GM21390 (cell line): ENCODE results near the gene AFG1L.
"Not testable (repeated sequence)": the region's sequence is repeated elsewhere in the genome, so short reads cannot be mapped to it uniquely, and the experiment has no call there.

Experiments used
- ATAC-seq: cut with Tn5 transposase; IDR thresholded peaks from one replicate; pipeline ENCODE4 v1.9.1; 2021; ENCODE audit not compliant: unreplicated experiment

AFG1L gene

GRCh38 chr6:108507316-108507715, 212.5 kb downstream of the AFG1L start:
- ATAC-seq = no peak

GRCh38 chr6:108510461-108511319, 215.8 kb downstream of the AFG1L start:
- ATAC-seq = no peak

DNA sequence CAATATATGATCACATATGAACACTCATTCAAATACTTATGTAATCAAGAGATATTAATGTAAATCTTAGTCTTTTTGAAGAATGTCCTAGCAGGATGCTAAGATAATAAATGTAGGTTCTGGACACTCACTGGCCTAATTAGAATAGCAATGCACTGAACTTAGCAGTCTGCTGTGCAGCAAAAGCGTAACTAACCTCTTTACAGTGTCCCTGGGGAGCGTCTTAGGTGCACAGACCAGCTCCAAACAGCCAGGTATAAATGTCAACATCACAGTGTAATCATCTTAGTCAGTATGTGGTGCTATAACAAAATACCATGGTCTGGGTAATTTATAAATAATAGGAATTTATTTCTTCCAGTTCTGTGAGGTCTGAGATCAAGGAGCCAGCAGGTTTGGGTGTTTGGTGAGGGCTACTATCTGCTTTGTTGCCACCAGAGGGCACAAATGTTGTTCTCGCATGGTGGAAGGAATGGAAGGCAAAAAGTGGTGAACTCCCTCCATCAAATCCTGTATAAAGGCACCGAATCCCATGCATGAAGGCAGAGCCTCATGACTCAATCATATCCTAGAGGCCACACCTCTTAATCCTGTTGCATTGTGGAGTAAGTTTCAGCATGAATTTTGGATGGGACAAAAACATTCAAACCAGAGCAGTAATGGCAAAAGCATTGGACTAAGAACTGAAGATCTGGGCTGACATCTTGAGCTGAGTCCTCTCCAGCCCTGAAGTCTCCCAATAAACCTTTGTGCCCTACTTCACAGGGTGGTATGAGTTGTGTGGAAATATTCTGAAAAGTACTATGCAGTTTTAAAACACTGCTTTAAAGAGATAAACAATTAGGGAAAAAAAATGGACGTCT, 224.1 kb downstream of the AFG1L start:
- no peak for ATAC-seq

- ATAC-seq = no peak
These were observed 226.8 kb downstream of the AFG1L start for GRCh38 chr6:108521616-108522107.

GRCh38 chr6:108523697-108524096, 228.8 kb downstream of the AFG1L start:
- ATAC-seq = no peak

- ATAC-seq = no peak
These were observed 229.8 kb downstream of the AFG1L start for GRCh38 chr6:108524528-108525248.

DNA sequence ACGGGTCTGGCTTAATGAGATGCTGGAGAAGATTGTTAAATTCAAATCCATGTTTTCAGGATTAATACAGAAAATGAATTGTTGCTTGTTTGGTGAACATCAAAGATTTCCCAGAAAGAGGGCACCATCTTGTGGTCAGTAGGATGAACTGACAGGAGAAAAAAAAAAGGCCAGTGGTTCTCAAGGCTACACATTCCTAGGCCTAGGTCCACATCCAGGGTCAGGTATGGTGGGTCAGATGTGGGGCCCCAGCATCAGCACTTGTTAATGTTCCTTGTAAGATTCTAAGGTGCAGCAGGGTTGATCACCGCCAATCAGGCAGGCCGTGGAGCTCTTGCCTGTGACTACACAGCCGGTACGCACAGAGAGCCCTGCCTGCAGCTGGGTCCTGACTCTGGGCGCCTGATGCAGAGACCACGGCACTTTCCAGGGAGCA, 231.9 kb downstream of the AFG1L start:
- ATAC-seq = no peak

DNA sequence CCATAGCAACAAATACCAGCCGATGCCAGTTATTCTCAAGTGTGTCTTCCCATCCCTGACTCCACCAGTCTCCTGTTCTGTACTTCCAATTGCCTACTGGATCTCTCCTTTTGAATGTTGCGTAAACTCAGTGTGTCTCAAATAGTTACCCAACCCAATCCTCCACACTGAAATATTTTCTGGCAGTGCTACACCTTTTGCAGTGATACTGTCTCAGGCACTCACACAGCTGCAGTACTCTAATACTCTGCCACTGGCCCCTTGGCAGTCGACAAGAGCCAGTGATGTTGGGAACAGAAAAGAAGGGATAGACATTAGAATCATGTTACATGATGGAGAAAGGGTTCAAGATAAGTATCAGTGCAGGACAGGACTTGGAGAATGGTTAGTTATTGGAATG, 234.0 kb downstream of the AFG1L start:
- no peak for ATAC-seq

DNA sequence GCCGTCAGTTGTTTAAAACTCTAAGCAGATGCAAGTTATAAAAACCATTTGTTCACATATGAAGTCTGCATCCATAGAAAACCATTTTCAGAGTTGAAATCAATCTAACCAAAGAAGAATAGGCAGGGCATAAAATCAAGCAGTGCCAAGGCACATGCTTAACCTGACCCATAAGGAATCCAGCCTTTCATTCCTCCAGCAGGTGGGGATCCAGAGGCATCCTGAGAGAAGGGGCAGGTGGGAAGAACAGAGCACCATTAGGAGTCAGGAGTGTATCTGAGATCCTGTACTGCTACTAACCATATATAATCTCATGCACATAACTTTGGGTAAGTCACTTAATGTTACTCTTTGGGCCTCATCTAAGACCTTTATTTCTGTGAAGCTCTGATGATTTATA, 236.5 kb downstream of the AFG1L start:
- ATAC-seq = no peak

GRCh38 chr6:108535114-108535742, 240.4 kb downstream of the AFG1L start:
- no peak for ATAC-seq

GRCh38 chr6:108535920-108536535, 241.2 kb downstream of the AFG1L start:
- ATAC-seq = not testable (repeated sequence)

DNA sequence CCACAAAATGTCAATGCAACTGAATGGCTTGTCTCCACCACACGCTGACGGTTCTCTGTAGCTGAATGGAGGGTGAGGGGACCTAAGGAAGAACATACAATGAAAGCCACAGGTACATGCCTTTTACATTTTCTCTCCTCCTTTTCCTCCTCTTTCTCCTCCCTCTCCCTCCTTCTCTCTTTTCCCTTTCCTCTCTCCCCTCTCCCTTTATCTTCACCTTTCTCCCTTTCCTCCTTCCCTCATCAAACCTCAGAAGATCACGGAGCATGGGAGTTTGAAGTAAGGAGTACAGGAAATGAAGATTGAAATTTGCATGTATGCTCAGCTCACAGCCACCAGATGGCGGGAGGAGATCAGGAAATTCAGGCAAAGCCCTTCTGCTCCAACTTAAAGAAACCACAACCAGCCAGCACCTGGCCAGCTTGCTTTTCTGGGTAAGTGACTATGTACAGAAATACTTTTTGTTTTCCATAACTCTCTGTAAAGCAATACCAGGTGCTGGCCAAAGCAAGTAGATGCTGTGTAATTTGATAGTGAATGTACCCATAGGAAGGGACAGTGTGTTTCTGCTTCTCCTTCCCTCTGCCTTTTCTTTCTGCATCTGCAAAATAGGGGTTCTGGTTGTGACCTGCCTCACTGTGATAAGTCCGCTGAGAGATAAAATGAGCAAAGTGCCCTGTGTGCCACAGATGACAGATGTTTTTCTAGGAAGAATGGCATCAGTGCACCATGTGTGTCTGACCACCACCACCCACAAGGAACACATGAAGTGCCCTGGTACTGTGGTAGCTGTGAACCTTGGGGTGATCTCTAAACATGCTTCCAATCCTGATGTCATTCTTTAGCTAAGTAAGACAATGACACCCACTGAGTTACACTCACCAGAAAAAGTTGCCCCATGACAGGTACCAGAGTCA, 247.2 kb downstream of the AFG1L start:
- ATAC-seq = peak; percentile 73

GRCh38 chr6:108543175-108543940, 248.5 kb downstream of the AFG1L start:
- ATAC-seq = no peak

GRCh38 chr6:108544606-108545005, 249.8 kb downstream of the AFG1L start:
- no peak for ATAC-seq

DNA sequence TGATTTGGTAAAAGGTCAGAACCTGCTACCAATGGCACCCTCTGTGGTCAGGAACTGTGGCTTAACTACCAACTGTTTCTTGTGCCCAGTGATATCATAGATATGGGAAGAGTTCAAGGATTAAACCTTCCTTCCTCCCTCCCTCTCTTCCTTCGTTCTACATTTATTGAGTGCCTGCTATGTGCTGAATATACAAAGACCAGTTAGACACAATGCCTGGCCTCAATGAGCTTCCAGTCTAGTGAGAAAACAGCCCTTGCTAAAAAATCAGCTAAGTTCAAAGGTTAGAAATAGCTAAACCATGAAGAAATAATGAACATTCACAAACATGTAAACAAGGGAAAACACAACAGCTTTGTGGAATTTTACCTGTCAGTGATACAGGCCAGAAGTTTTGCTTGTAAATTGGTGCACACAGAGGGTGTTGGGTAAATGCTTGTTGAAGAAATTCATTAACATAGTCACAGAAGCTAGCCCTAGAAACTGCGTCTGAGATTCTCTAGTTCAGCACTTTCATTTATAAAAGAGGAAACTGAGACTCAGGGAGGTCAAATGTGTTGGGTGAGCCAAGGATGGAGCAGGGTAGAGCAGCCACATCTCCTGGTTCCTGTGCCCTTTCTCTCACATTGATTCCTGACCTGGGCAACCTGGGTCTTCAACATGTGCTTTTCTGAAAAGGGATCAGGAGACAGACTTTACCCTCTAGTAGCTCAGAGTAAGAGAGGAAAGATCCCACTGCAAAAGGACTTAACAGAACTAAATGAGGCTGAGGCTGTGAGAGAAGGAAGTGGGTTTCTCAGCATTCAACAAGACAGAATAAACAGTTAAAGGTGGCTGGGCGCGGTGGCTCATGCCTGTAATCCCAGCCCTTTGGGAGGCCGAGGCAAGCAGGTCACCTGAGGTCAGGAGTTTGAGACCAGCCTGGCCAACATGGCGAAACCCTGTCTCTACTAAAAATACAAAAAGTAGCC, 251.5 kb downstream of the AFG1L start:
- no peak for ATAC-seq

- ATAC-seq = no peak
These were observed 254.4 kb downstream of the AFG1L start for GRCh38 chr6:108549241-108549640.

DNA sequence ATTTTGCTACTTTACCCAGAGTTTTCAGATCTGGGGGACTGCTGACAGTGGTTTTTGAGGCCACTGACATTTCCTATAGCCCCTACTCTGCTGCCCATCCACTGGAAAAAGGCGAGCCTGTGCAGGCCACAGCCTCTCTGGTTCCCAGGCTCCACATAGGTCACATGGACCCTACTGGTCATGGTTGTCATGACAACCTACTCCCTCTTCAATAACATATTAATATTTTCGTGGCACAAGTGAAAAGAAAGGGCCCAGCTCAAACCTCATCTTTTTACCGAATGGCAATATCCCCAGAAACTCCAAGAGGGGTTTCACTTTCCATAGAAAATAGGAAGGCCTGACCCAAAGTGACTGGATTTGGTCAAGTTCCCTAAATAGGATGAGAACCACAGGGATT, 254.9 kb downstream of the AFG1L start:
- no peak for ATAC-seq
